NCI-H748 (cell line): Measurements from ENCODE around the gene RING1.

Source experiments
- DNase-seq: peaks from one replicate; lab custom pipeline; 2025; ENCODE audit not compliant: unreplicated experiment; lab: John Stamatoyannopoulos, UW

Gene RING1

GRCh38 chr6:33241968-33242367 lies 33.7 kb downstream of the RING1 start:
- DNase-seq, result no peak

GRCh38 chr6:33243476-33243875 lies 35.2 kb downstream of the RING1 start:
- no peak for DNase-seq

- DNase-seq, result peak; percentile 90
Measured at GRCh38 chr6:33247977-33248642, 39.8 kb downstream of the RING1 start.

GRCh38 chr6:33248643-33248931 lies 40.3 kb downstream of the RING1 start:
- DNase-seq, result peak; percentile 81

GRCh38 chr6:33248932-33249731 lies 40.8 kb downstream of the RING1 start:
- DNase-seq, result peak; percentile 100

- no peak for DNase-seq
Measured at GRCh38 chr6:33249732-33250630, 41.7 kb downstream of the RING1 start.

- no peak for DNase-seq
Measured at GRCh38 chr6:33250731-33251130, 42.4 kb downstream of the RING1 start.

GRCh38 chr6:33251395-33252012 lies 43.2 kb downstream of the RING1 start:
- no peak for DNase-seq

- no peak for DNase-seq
Measured at GRCh38 chr6:33252759-33253158, 44.5 kb downstream of the RING1 start.

GRCh38 chr6:33254591-33254990 lies 46.3 kb downstream of the RING1 start:
- no peak for DNase-seq

- no peak for DNase-seq
Measured at GRCh38 chr6:33259032-33259431, 50.7 kb downstream of the RING1 start.
